Measurements from ENCODE around the gene RAB11FIP4.

The RAB11FIP4 gene

GRCh38 chr17:31508288-31509094, 117.0 kb downstream of the RAB11FIP4 start:
- peak; percentile 39 for DNase-seq

DNA sequence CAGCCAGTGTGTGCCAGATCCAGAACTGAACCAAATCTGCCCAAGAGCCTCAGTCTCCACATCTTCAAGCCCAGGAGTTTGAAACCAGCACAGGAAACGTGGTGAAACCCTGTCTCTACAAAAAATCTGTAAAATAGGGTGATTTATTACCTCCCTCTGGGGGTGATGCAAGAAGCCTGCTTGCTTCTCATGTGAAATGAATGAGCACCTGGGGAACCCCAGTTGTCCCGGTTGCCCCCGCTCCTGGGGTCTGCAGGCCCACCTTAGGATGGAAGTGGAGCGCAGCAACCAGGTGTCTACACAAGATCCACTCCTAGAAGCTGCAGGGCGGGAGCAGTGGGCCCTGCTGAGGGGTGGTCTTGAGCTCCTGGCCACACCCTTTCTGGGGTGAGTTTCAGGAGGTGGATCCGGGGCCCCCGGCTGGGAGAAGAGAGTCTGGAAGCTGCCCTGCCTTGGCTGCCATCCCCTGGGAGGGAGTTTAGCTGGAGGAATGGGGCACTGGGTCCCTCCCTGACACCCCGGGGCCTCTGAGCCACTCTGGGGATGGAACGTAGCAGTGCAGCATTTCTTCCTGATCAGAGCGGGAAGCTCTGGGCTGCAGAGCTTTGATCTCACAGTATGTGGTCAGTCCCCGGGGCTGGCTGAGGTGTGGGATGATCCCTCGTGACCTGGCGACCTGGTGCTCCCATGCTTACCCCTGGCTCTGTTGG, 117.8 kb downstream of the RAB11FIP4 start:
- DNase-seq, result no peak

GRCh38 chr17:31509805-31510177, 118.3 kb downstream of the RAB11FIP4 start:
- DNase-seq, result no peak

- DNase-seq, result no peak
These were observed 119.1 kb downstream of the RAB11FIP4 start for GRCh38 chr17:31510308-31511194.

GRCh38 chr17:31511195-31511578, 119.7 kb downstream of the RAB11FIP4 start:
- no peak for DNase-seq

- DNase-seq, result no peak
These were observed 120.1 kb downstream of the RAB11FIP4 start for GRCh38 chr17:31511580-31511979.

DNA sequence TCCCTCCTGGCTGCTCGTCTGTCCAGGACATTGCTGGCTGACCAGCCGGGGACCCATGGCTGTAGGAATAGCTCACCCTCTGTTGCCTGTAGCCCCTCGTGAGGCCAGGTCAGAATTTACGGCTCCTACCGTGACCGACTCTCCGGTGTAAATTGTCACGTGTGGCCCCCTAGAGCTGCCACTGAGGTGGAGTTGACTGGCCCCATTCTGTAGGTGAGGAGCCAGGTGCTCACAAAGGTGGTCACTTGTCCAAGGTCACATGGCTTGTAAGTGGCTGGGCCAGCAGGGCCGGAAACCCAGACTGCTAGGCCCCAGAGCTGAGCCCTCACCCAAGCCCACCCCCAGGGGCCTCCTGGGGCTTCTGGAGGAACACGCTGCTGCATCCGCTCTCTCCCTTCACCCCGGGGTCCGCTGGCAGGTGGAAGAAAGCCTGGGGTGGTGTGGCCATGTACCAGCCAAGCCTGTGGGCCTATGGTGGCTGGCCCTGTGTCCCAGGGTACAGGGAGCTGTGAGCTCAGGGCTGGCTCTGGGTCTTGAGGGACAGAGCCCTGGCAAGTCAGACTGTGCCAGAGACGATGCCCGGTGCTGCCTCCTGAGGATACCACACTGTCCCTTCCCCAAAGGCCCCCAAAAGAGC, 120.7 kb downstream of the RAB11FIP4 start:
- no peak for DNase-seq

- no peak for DNase-seq
These were observed 121.3 kb downstream of the RAB11FIP4 start for GRCh38 chr17:31512796-31513195.

DNA sequence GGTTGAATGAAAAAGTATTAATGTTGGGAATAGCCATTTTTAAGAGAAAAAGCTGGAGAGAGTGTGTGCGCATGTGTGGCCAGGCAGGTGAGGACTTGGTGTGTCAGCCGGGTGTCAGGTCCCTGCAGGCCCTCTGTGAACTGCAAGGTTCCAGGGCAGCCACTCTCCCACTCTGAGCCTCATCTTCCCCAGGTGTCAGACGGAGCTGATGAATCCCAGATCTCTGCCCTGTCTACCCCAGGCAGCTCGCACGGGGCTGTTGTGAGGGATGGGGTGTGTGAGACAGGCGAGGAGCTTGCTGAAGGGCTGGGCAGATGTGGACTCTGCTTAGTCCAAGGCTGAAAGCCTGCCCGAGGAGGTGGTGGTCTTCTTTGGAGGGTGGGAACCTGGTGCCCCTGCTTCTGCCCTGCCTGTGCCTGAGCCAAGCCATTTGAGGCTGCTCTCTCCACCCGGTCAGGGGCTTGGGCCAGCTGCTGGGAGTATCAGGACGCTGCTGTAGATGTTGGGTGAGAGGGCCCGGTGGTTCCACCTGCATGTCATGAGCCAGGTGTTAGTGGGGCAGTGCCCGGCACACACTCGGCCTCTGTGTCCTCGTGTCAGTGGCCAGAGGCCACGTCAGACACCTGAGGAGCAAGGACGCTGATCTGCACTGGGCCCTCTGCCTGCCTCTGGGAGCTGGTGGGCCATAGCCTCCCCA, 122.4 kb downstream of the RAB11FIP4 start:
- DNase-seq, result no peak

DNA sequence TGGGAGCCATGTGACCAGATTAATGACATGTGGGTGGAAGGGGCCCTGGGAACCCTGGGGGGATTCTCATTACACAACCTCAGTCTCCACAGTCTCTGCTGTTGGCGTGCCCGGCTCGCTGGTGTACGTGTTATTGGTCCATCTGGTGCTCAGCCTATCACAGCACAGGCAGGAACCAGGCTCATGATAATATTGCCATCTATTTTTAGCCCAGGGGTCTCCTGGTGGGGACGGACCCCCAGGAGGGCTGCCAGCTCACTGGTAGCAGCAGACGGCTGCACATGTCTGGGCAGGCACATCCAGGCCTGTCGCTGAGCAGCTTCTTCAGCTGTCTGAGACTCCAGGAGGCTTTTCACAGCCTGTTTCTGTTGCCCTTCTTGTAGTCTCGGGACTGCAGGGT, 123.8 kb downstream of the RAB11FIP4 start:
- DNase-seq, result no peak

DNA sequence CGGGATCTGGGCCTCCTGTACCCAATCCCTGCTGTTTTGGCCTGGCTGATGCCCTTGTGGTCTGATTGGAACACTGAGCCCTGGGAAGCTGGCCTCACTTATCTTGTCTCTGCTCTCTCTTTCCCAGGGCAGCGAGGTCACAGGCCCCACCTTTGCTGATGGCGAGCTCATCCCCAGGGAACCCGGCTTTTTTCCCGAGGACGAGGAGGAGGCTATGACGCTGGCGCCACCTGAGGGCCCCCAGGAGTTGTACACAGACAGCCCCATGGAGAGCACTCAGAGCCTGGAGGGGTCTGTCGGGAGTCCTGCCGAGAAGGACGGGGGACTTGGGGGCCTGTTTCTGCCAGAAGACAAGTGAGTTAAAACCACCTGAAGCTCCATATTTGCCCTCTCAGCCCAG, 126.0 kb downstream of the RAB11FIP4 start:
- DNase-seq, result no peak

GRCh38 chr17:31518478-31518877, 127.0 kb downstream of the RAB11FIP4 start:
- DNase-seq, result no peak

DNA sequence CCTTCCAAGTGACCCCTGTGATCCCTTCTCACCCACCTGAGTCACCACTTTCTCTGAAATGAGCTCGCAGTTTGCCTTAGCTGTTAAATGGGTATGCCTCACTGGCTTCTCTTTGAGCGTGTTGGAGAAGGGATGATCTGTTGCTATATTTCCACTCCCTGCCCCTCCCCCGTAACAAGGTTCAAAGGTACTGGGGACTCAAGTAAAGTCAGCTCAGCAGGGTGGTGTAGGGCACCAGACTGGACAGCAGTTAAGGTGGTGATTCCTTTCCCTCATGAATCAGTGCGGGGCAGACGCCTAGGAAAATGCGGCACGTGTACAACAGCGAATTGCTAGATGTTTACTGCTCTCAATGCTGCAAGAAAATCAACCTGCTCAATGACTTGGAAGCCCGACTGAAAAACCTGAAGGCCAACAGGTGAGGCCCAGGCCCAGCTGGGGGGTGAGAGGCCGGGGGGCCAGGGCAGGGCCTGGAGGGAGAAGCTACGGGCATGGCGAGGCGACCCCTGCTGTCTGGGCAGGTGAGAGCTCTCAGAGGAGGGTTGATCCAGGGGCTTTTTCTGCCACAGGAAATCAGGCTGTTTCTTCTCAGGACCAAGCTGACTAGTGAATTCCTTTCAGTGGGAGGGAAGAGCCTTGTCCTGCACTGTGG, 130.3 kb downstream of the RAB11FIP4 start:
- DNase-seq, result no peak

GRCh38 chr17:31522284-31522931, 130.9 kb downstream of the RAB11FIP4 start:
- no peak for DNase-seq

GRCh38 chr17:31522987-31523495, 131.6 kb downstream of the RAB11FIP4 start:
- DNase-seq, result no peak

- no peak for DNase-seq
These were observed 132.6 kb downstream of the RAB11FIP4 start for GRCh38 chr17:31523862-31524730.

GRCh38 chr17:31524926-31525800, 133.7 kb downstream of the RAB11FIP4 start:
- DNase-seq, result no peak

- no peak for DNase-seq
These were observed 134.5 kb downstream of the RAB11FIP4 start for GRCh38 chr17:31525801-31526549.

All from GF-D8 (cell line).